IMR-90 (cell line): ENCODE measurements around the gene CDCP2. TPM values are rescaled to one million over a fixed set of nuclear protein-coding genes. Genes with fewer than 3 reads are reported as not detected.

Experiments
- ATAC-seq: fragments of 200-7000 bp; cut with Tn5 transposase; 2 replicates; pipeline ENCODE4 v1.9.1; 2020; ENCODE audit warnings: low read depth, mild to moderate bottlenecking, moderate library complexity
- BruUV-seq: library from RNA; stranded (reverse); fragments of 400-500 nt; replicated peaks from 2 replicates; lab custom pipeline; 2021; lab: Mats Ljungman, UMichigan
- CTCF ChIA-PET: fragments of 300-600 bp; formaldehyde crosslinking; extraction: SDS; loops from one replicate; lab custom pipeline; 2021; ENCODE audit warnings: antibody characterized with exemption; lab: Yijun Ruan, JAX
- POLR2A ChIA-PET: fragments of 300-600 bp; sonication (Branson Sonifier 250); formaldehyde crosslinking; loops from one replicate; lab custom pipeline; 2022; ENCODE audit warnings: antibody characterized with exemption; ENCODE audit not compliant: unreplicated experiment; lab: Charles Lee
- DNase-seq: peaks from one replicate; pipeline ENCODE4 v3.0.0; 2013
- H2AFZ ChIP-seq: replicated peaks from 2 replicates; pipeline ENCODE3; 2013; ENCODE audit warnings: low read length, mild to moderate bottlenecking; ENCODE audit not compliant: poor library complexity
- H2AK5ac ChIP-seq: 2 replicates; pipeline ENCODE4 v1.6.1; 2013; ENCODE audit warnings: low read depth, low read length, inconsistent platforms
- H2AK9ac ChIP-seq: replicated peaks from 2 replicates; pipeline ENCODE3; 2013; ENCODE audit warnings: mild to moderate bottlenecking, low read depth, low read length, moderate library complexity; ENCODE audit not compliant: poor library complexity
- H2BK120ac ChIP-seq: 2 replicates; pipeline ENCODE4 v1.6.1; 2013; ENCODE audit warnings: low read depth, low read length, inconsistent platforms
- H2BK15ac ChIP-seq: 3 replicates; pipeline ENCODE4 v1.6.1; 2013; ENCODE audit warnings: low read depth, low read length, inconsistent platforms
- H2BK20ac ChIP-seq: 2 replicates; pipeline ENCODE4 v1.6.1; 2013; ENCODE audit warnings: low read depth, mild to moderate bottlenecking, inconsistent platforms, low read length, moderate library complexity
- H2BK5ac ChIP-seq: 2 replicates; pipeline ENCODE4 v1.6.1; 2013; ENCODE audit warnings: mild to moderate bottlenecking, low read depth, low read length, inconsistent platforms; ENCODE audit not compliant: poor library complexity, severe bottlenecking
- H3K14ac ChIP-seq: replicated peaks from 2 replicates; pipeline ENCODE4 v1.6.1; 2013; ENCODE audit warnings: low read depth, low read length, inconsistent platforms
- H3K18ac ChIP-seq: 2 replicates; pipeline ENCODE4 v1.6.1; 2013; ENCODE audit warnings: low read depth, low read length, control low read depth
- H3K23ac ChIP-seq: 2 replicates; pipeline ENCODE4 v1.6.1; 2013; ENCODE audit warnings: low read depth, low read length, inconsistent platforms
- H3K27ac ChIP-seq: 2 replicates; pipeline ENCODE4 v1.5.1; 2013; ENCODE audit warnings: mild to moderate bottlenecking, control low read depth, low read length; ENCODE audit not compliant: insufficient read depth
- H3K27me3 ChIP-seq: 2 replicates; pipeline ENCODE4 v1.6.1; 2013; ENCODE audit warnings: low read length; ENCODE audit not compliant: control insufficient read depth, insufficient read depth
- H3K36me3 ChIP-seq: 2 replicates; pipeline ENCODE4 v1.6.1; 2013; ENCODE audit warnings: low read length, mixed read lengths; ENCODE audit not compliant: control insufficient read depth, insufficient read depth
- H3K4ac ChIP-seq: 2 replicates; pipeline ENCODE4 v1.6.1; 2013; ENCODE audit warnings: low read depth, low read length, inconsistent platforms
- H3K4me1 ChIP-seq: 2 replicates; pipeline ENCODE4 v1.6.1; 2013; ENCODE audit warnings: low read length, mixed read lengths; ENCODE audit not compliant: control insufficient read depth, insufficient read depth
- H3K4me2 ChIP-seq: 2 replicates; pipeline ENCODE4 v1.6.1; 2013; ENCODE audit warnings: low read depth, mild to moderate bottlenecking, control low read depth, low read length, moderate library complexity
- H3K4me3 ChIP-seq: 2 replicates; pipeline ENCODE4 v1.5.1; 2013; ENCODE audit warnings: low read depth, mild to moderate bottlenecking, control low read depth, low read length, moderate library complexity; ENCODE audit not compliant: insufficient read depth
- H3K56ac ChIP-seq: 2 replicates; pipeline ENCODE4 v1.6.1; 2013; ENCODE audit warnings: low read length, inconsistent platforms; ENCODE audit not compliant: insufficient read depth; ENCODE audit errors: extremely low read depth
- H3K79me1 ChIP-seq, 2 experiments: 2 replicates each; pipeline ENCODE4 v1.6.1; 2013; ENCODE audit warnings: low read length in 2 of 2, inconsistent platforms in 1 of 2, low read depth in 1 of 2
- H3K9ac ChIP-seq: 2 replicates; pipeline ENCODE4 v1.6.1; 2013; ENCODE audit warnings: low read depth, low read length, control low read depth
- H3K9me1 ChIP-seq: 2 replicates; pipeline ENCODE4 v1.6.1; 2013; ENCODE audit warnings: low read length, inconsistent platforms; ENCODE audit not compliant: insufficient read depth
- H3K9me3 ChIP-seq: 2 replicates; pipeline ENCODE4 v1.6.1; 2013; ENCODE audit warnings: low read length; ENCODE audit not compliant: control insufficient read depth, insufficient read depth
- H4K20me1 ChIP-seq: 2 replicates; pipeline ENCODE4 v1.6.1; 2013; ENCODE audit warnings: low read length, inconsistent platforms; ENCODE audit not compliant: insufficient read depth
- H4K5ac ChIP-seq: 2 replicates; pipeline ENCODE4 v1.6.1; 2013; ENCODE audit warnings: mild to moderate bottlenecking, low read depth, low read length, control low read depth
- H4K8ac ChIP-seq, 2 experiments: 2 replicates each; pipeline ENCODE4 v1.6.1; 2013; ENCODE audit warnings: low read depth in 2 of 2, low read length in 2 of 2, control low read depth in 1 of 2, inconsistent platforms in 1 of 2
- H4K91ac ChIP-seq: 2 replicates; pipeline ENCODE4 v1.6.1; 2013; ENCODE audit warnings: low read depth, low read length, inconsistent platforms; ENCODE audit not compliant: insufficient read depth
- BHLHE40 ChIP-seq: fragments of 150-350 bp; IDR thresholded peaks from 2 replicates; pipeline ENCODE4 v1.6.1; 2016; ENCODE audit warnings: mild to moderate bottlenecking, low read depth, low read length
- CEBPB ChIP-seq: IDR thresholded peaks from 2 replicates; pipeline ENCODE4 v1.6.1; 2012; ENCODE audit warnings: low read depth, low read length, improper control_type of control experiment
- POLR2A ChIP-seq: IDR thresholded peaks from 2 replicates; pipeline ENCODE4 v1.6.1; 2012; ENCODE audit warnings: mild to moderate bottlenecking, low read depth, low read length
- WGBS, 2 experiments: methylation state at CpG; one replicate each; pipeline versions ENCODE4 v1.1.5 to v1.1.7; 2013; ENCODE audit warnings: missing lambda C conversion rate in 2 of 2; ENCODE audit not compliant: insufficient read length in 1 of 2; ENCODE audit errors: extremely low coverage in 2 of 2; 5-methylcytosine and 5-hydroxymethylcytosine counted together
- dilution Hi-C: fragments of 300-500 bp; cut with HindIII; formaldehyde crosslinking; loops from one replicate; pipeline ENCODE4 v1.14.3; 2018; ENCODE audit warnings: low sequenced_read_pairs; ENCODE audit not compliant: unreplicated experiment
- in situ Hi-C: fragments of 300-500 bp; cut with MboI; formaldehyde crosslinking; loops from 3 replicates; pipeline ENCODE4 v1.14.3; 2019; ENCODE audit warnings: low sequenced_read_pairs, inconsistent platforms, mixed read lengths
- intact Hi-C: fragments of 100-400 bp; cut with micrococcal nuclease; formaldehyde crosslinking; loops from 2 replicates; pipeline ENCODE4 v1.10.0; 2022
- polyA plus RNA-seq, 3 experiments: library from polyadenylated mRNA; depleted of rRNA; stranded (reverse); fragments of >200 nt; gene quantifications; 2 replicates each; pipeline ENCODE4 v1.2.3, GENCODE V29; 2012; ENCODE audit warnings: low replicate concordance in 1 of 3
- total RNA-seq: library from RNA; depleted of rRNA; stranded (reverse); fragments of >200 nt; gene quantifications from 2 replicates; pipeline ENCODE4 v1.2.3, GENCODE V29; 2012
- TF ChIP-seq, protein P1 (sequence below): fragments of 150-350 bp; IDR thresholded peaks from 2 replicates; pipeline ENCODE4 v1.6.1; 2017; ENCODE audit warnings: mild to moderate bottlenecking, antibody characterized with exemption, low read length, low read depth

The CDCP2 gene
- total and polyA plus RNA-seq, 2 of the 4 experiments (the other 2 are of a cell fraction) = not detected

DNA sequence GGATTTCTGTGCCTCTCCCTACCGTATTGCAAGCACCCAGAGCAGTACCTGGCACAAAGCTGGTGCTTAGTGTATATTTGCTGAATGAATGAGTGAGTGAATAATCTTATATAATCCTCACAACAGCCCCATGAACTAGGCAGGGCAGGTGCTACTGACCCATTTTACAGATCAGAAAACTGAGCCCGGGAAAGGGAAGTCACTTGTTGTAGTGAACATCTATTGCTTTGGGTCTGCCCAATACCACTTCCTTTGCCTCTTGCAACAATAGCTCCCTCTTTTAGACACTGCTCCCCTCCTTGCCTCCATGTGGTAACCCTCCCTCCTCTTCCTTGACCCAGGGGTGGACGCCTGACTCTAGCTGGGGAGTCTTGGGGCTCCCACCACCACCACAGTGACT, 3.1 kb downstream of the CDCP2 start:
- Histone ChIP-seq H4K91ac (no peak overlapping the region), H3K9ac (no peak overlapping the region), H2BK5ac (no peak overlapping the region), H3K27me3 (peaks cover 2% of the 10 kb centered on the region; the same call in 1 of the 2 replicates), H4K20me1 (no peaks in the 10 kb centered on the region), H3K4me3 (no peak overlapping the region), H2BK120ac (no peak overlapping the region), H3K79me1 (no peaks in the 10 kb centered on the region), H3K4me2 (no peak overlapping the region), H3K56ac (no peak overlapping the region), H3K14ac (no peak overlapping the region), H2AK5ac (no peak overlapping the region), H3K36me3 (no peaks in the 10 kb centered on the region), H4K5ac (no peak overlapping the region), H3K4me1 (peaks cover 6% of the 10 kb centered on the region), H3K9me3 (no peaks in the 10 kb centered on the region), H3K18ac (no peak overlapping the region), H4K8ac (no peak overlapping the region), H3K23ac (no peak overlapping the region), H3K4ac (no peak overlapping the region), H2BK20ac (no peak overlapping the region), H2AK9ac (no peak overlapping the region), H2AFZ (no peak overlapping the region), H3K27ac (no peak overlapping the region), H2BK15ac (no peak overlapping the region), H3K9me1 (peaks cover 2% of the 10 kb centered on the region; the same call in 1 of the 2 replicates)
- no TSS peak for BruUV-seq
- ChIA-PET CTCF (no interaction called here), POLR2A (no interaction called here)
- TF ChIP-seq, protein P1, sequence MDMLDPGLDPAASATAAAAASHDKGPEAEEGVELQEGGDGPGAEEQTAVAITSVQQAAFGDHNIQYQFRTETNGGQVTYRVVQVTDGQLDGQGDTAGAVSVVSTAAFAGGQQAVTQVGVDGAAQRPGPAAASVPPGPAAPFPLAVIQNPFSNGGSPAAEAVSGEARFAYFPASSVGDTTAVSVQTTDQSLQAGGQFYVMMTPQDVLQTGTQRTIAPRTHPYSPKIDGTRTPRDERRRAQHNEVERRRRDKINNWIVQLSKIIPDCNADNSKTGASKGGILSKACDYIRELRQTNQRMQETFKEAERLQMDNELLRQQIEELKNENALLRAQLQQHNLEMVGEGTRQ = no peak
- TF ChIP-seq BHLHE40 (no peak), POLR2A (no peak), CEBPB (no peak)
- intact Hi-C loops (no loop called here), in situ Hi-C loops (no loop called here), dilution Hi-C loops (no loop called here)
- no peak for ATAC-seq
- DNase-seq = no peak
- WGBS, 2 experiments = no CpG with 5 or more reads among the region's 3 CpGs
